Lung (tissue), 12 donors: ENCODE data around the gene FER. TPM values are rescaled to one million over a fixed set of nuclear protein-coding genes. Genes with fewer than 3 reads are reported as not detected.

ENCODE experiments used
- ATAC-seq: fragments of 200-7000 bp; cut with Tn5 transposase; one replicate; pipeline ENCODE4 v1.9.1; 2020; ENCODE audit warnings: moderate number of reproducible peaks; ENCODE audit not compliant: insufficient read depth, low FRiP score
- DNase-seq, 3 donors: peaks; one replicate each; pipeline ENCODE4 v3.0.0-alpha.2; 2013 to 2017
- H3K27ac ChIP-seq, 2 donors: one replicate each; pipeline ENCODE4 v1.5.1; 2013; ENCODE audit warnings: mild to moderate bottlenecking in 2 of 2, moderate library complexity in 2 of 2, control low read depth in 1 of 2, inconsistent platforms in 1 of 2, low read depth in 1 of 2, low read length in 1 of 2
- H3K27me3 ChIP-seq, 3 donors: one replicate each; pipeline ENCODE4 v1.5.1; 2013; ENCODE audit warnings: low read length in 2 of 3; ENCODE audit not compliant: control insufficient read depth in 3 of 3, insufficient read depth in 3 of 3
- H3K36me3 ChIP-seq, 4 donors: one replicate each; pipeline ENCODE4 v1.5.1; 2013; ENCODE audit warnings: low read length in 4 of 4, mild to moderate bottlenecking in 1 of 4, moderate library complexity in 1 of 4; ENCODE audit not compliant: control insufficient read depth in 4 of 4, insufficient read depth in 4 of 4
- H3K4me1 ChIP-seq, 5 donors: one replicate each; pipeline ENCODE4 v1.5.1; 2013; ENCODE audit warnings: low read length in 5 of 5, mild to moderate bottlenecking in 2 of 5, moderate library complexity in 1 of 5; ENCODE audit not compliant: control insufficient read depth in 5 of 5, insufficient read depth in 5 of 5
- H3K4me3 ChIP-seq: one replicate; pipeline ENCODE4 v1.5.1; 2013; ENCODE audit warnings: mild to moderate bottlenecking, control low read depth, moderate library complexity
- H3K9ac ChIP-seq, 2 donors: one replicate each; pipeline ENCODE4 v1.5.1; 2013; ENCODE audit warnings: low read length in 2 of 2, control low read depth in 1 of 2; ENCODE audit not compliant: insufficient read depth in 1 of 2
- H3K9me3 ChIP-seq, 4 donors: one replicate each; pipeline ENCODE4 v1.5.1; 2013; ENCODE audit warnings: low read length in 3 of 4, mild to moderate bottlenecking in 1 of 4, moderate library complexity in 1 of 4; ENCODE audit not compliant: control insufficient read depth in 4 of 4, insufficient read depth in 3 of 4
- WGBS, 2 donors: extraction: QIAGEN DNeasy Blood & Tissue Kit; methylation state at CpG; one replicate each; pipeline ENCODE4 v1.1.7; 2013; 5-methylcytosine and 5-hydroxymethylcytosine counted together
- polyA plus RNA-seq, 2 donors: library from polyadenylated mRNA; stranded (reverse); fragments of 200-250 nt; gene quantifications; one replicate each; pipeline ENCODE4 v1.2.1, GENCODE V29; 2013
- total RNA-seq, 2 donors: library from RNA; depleted of rRNA in 1 of 2; stranded (reverse); fragments of >200 nt in 1 of 2; gene quantifications; one replicate each; pipeline ENCODE4 v1.2.1, GENCODE V29; 2014 to 2021
- TF ChIP-seq, protein P1 (sequence below): IDR thresholded peaks from 2 replicates; pipeline ENCODE4 v1.5.1; 2012; ENCODE audit warnings: mild to moderate bottlenecking; ENCODE audit errors: control extremely low read depth, extremely low read depth
- donor health status: control.
- donor health status: control.
- donor health status: Bipolar disorder and iron deficiency.
- donor health status: healthy.
- donor health status: DM: yes; HTN: yes; CAD: no.

Gene FER
- total and polyA plus RNA-seq, 4 donors = 2.6 to 88.6 (median 12.2) TPM

DNA sequence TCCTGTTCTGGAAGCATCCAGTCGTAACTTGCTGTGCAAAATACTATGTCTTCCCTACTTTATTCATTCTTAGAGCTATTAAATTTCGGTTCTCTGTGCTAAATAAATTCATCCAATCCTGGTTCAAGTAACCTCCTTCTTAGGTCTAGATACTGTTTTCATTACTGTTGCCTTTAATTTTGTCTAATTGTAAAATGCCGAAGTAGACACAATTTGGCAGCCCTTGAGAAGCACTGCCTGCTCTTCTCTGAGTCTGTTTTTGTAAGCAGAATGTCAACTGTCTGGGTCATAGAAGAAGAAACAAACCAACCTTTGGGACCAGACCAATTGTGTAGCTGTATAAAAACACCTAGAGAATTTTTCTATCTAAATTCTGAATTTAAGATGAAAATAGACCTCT lies 412.8 kb downstream of the FER start:
- Histone ChIP-seq H3K27ac (no peak overlapping the region), H3K4me1 (peaks cover 0 to 2% (median 0%) of the 10 kb centered on the region in 5 donors), H3K9ac (no peak overlapping the region), H3K36me3 (no peaks in the 10 kb centered on the region), H3K9me3 (no peaks in the 10 kb centered on the region), H3K27me3 (no peaks in the 10 kb centered on the region), H3K4me3 (no peak overlapping the region)
- DNase-seq (no peak), ATAC-seq (no peak)
- WGBS, 2 donors = 94 to 97% methylated on average over 3 of the region's 3 CpGs
- TF ChIP-seq, protein P1, sequence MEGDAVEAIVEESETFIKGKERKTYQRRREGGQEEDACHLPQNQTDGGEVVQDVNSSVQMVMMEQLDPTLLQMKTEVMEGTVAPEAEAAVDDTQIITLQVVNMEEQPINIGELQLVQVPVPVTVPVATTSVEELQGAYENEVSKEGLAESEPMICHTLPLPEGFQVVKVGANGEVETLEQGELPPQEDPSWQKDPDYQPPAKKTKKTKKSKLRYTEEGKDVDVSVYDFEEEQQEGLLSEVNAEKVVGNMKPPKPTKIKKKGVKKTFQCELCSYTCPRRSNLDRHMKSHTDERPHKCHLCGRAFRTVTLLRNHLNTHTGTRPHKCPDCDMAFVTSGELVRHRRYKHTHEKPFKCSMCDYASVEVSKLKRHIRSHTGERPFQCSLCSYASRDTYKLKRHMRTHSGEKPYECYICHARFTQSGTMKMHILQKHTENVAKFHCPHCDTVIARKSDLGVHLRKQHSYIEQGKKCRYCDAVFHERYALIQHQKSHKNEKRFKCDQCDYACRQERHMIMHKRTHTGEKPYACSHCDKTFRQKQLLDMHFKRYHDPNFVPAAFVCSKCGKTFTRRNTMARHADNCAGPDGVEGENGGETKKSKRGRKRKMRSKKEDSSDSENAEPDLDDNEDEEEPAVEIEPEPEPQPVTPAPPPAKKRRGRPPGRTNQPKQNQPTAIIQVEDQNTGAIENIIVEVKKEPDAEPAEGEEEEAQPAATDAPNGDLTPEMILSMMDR = no peak

DNA sequence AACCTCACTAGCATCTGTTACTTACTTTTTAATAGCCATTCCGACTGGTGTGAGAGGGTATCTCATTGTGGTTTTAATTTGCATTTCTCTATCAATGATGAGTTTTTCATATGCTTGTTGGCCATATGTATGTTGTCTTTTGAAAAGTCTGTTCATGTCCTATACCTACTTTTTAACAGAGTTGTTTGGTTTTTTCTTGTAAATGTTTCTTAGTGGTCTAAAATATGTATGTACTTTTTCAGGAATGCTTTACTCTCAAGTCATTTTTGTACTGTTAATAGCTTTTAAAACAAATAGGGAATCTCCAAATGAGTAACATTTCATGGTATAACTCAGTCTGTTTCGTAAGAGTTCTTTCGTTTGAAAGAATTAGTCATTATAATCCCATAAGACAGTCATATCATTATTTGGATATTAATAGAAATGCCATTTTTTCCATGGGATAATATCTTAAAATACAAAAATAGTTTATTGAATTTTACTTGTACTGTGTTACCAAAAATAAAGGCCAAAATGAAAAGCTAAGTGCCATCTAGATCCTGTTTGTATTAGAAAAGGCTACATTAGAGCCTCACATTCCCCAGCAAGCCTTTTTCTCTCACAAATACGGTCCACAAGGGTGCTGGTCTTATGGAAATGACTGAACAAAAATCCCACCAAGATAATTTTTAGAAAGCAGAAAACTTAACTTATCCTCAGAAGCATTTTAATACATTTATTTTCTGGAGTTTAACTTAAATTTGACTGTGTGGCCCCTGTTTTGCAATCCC lies 414.4 kb downstream of the FER start:
- H3K27me3 ChIP-seq = no peaks in the 10 kb centered on the region
- no peak overlapping the region for H3K27ac ChIP-seq
- TF ChIP-seq, protein P1 = no peak
- H3K36me3 ChIP-seq = no peaks in the 10 kb centered on the region
- H3K4me3 ChIP-seq = no peak overlapping the region
- WGBS, 2 donors = 74 to 81% methylated on average over 4 of the region's 4 CpGs
- DNase-seq = peak in 2 of 3 donors; percentile 18 to 34
- H3K9ac ChIP-seq = no peak overlapping the region
- ATAC-seq = no peak
- H3K4me1 ChIP-seq = peaks cover 0 to 2% (median 0%) of the 10 kb centered on the region in 5 donors
- no peaks in the 10 kb centered on the region for H3K9me3 ChIP-seq

DNA sequence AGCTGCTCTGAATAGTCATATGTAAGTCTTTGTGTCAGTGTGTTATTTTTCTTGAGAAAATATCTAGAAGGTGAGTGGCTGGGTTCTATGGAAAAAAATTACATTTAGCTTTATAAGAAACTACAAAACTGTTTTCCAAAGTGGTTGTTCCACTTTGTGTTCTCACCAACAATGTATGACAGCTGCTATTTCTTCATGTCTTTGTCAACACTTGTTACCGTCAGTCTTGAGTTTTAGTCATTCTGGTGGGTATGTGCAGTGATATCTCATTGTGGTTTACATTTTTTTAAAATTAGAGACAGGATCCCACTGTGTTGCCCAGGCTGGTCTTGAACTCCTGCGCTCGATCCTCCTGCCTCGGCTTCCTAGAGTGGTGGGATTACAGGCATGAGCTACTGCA lies 415.6 kb downstream of the FER start:
- H3K9me3 ChIP-seq = no peaks in the 10 kb centered on the region
- DNase-seq (no peak), ATAC-seq (no peak)
- TF ChIP-seq, protein P1 = no peak
- H3K27me3 ChIP-seq = no peaks in the 10 kb centered on the region
- no peak overlapping the region for H3K4me3 ChIP-seq
- peaks cover 0 to 2% (median 0%) of the 10 kb centered on the region in 5 donors for H3K4me1 ChIP-seq
- H3K9ac ChIP-seq = no peak overlapping the region
- WGBS, 2 donors = 94 to 96% methylated on average over 4 of the region's 4 CpGs
- no peak overlapping the region for H3K27ac ChIP-seq
- H3K36me3 ChIP-seq = no peaks in the 10 kb centered on the region
